Activated CD8-positive, alpha-beta T cell treated with anti-CD3 and anti-CD28 coated beads for 36 hours (primary cell): ENCODE results near the gene ADCY10. TPM values are rescaled to one million over a fixed set of nuclear protein-coding genes. Genes with fewer than 3 reads are reported as not detected.
"Not testable (repeated sequence)": the region's sequence is repeated elsewhere in the genome, so short reads cannot be mapped to it uniquely, and the experiment has no call there.

Source experiments
- ATAC-seq: fragments of 200-7000 bp; cut with Tn5 transposase; one replicate; pipeline ENCODE4 v1.10.0; 2021; ENCODE audit warnings: mild to moderate bottlenecking, moderate library complexity
- CTCF ChIA-PET: fragments of 350-600 bp; sonication (Branson Sonifier 250); formaldehyde crosslinking; loops from one replicate; lab custom pipeline; 2021; ENCODE audit warnings: antibody characterized with exemption; lab: Charles Lee
- POLR2A ChIA-PET: fragments of 350-600 bp; sonication (Branson Sonifier 250); formaldehyde crosslinking; loops from one replicate; lab custom pipeline; 2021; ENCODE audit warnings: antibody characterized with exemption; lab: Charles Lee
- DNase-seq: peaks from one replicate; pipeline ENCODE4 v3.0.0-alpha.2; 2020
- H3K27ac Mint-ChIP-seq: one replicate; pipeline ENCODE4 v1.8.0; 2021; ENCODE audit warnings: mild to moderate bottlenecking, mixed read lengths
- H3K27me3 Mint-ChIP-seq: one replicate; pipeline ENCODE4 v1.8.0; 2021; ENCODE audit warnings: mixed read lengths
- H3K36me3 Mint-ChIP-seq: one replicate; pipeline ENCODE4 v1.8.0; 2021; ENCODE audit warnings: low read depth, mixed read lengths
- H3K4me1 Mint-ChIP-seq: one replicate; pipeline ENCODE4 v1.8.0; 2021; ENCODE audit warnings: low read depth, mixed read lengths
- H3K4me3 Mint-ChIP-seq: one replicate; pipeline ENCODE4 v1.8.0; 2021; ENCODE audit warnings: mild to moderate bottlenecking, moderate library complexity, mixed read lengths
- H3K9me3 Mint-ChIP-seq: one replicate; pipeline ENCODE4 v1.8.0; 2021; ENCODE audit warnings: mixed read lengths
- intact Hi-C: fragments of 100-400 bp; cut with micrococcal nuclease; formaldehyde crosslinking; loops from one replicate; pipeline ENCODE4 v1.10.0; 2022
- total RNA-seq, 2 experiments: library from RNA; stranded (reverse); gene quantifications; one replicate each; pipeline ENCODE4 v1.2.3, GENCODE V29; 2021
- TF ChIP-seq, protein P1 (sequence below): fragments of 200-600 bp; IDR thresholded peaks from one replicate; pipeline ENCODE4 v1.8.0; 2022; ENCODE audit warnings: antibody characterized with exemption, mild to moderate bottlenecking

The ADCY10 gene
- total RNA-seq, 2 experiments from 2014 or later = 0.05 TPM; not detected in 1

DNA sequence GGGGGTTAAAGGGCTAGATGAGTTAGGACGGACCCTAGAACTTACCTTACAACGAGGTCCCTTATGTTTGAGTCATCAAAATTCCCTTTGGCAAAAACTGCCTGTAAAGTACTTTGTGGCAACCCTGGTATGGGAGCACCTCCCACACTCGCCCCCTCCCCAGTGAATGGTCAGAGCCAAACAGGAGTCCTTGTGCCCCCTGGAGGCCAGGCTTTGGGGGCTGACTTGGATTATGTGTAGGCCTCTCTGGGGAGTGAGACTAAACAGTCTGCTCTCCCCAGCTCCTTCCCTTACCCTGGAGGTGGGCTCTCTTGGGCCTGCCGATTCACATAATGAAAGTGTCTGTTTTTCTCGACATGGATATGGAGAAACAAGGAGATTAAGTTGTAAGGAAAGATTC, 81.2 kb downstream of the ADCY10 start:
- H3K27me3 Mint-ChIP-seq = peaks cover 4% of the 10 kb centered on the region
- POLR2A ChIA-PET = no interaction called here
- CTCF ChIA-PET = no interaction called here
- ATAC-seq = no peak
- no peak for DNase-seq
- TF ChIP-seq, protein P1, sequence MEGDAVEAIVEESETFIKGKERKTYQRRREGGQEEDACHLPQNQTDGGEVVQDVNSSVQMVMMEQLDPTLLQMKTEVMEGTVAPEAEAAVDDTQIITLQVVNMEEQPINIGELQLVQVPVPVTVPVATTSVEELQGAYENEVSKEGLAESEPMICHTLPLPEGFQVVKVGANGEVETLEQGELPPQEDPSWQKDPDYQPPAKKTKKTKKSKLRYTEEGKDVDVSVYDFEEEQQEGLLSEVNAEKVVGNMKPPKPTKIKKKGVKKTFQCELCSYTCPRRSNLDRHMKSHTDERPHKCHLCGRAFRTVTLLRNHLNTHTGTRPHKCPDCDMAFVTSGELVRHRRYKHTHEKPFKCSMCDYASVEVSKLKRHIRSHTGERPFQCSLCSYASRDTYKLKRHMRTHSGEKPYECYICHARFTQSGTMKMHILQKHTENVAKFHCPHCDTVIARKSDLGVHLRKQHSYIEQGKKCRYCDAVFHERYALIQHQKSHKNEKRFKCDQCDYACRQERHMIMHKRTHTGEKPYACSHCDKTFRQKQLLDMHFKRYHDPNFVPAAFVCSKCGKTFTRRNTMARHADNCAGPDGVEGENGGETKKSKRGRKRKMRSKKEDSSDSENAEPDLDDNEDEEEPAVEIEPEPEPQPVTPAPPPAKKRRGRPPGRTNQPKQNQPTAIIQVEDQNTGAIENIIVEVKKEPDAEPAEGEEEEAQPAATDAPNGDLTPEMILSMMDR = no peak
- no peak overlapping the region for H3K27ac Mint-ChIP-seq
- H3K4me1 Mint-ChIP-seq = peaks cover 4% of the 10 kb centered on the region
- no peak overlapping the region for H3K4me3 Mint-ChIP-seq
- no peaks in the 10 kb centered on the region for H3K36me3 Mint-ChIP-seq
- intact Hi-C loops = no loop called here
- H3K9me3 Mint-ChIP-seq = no peaks in the 10 kb centered on the region

DNA sequence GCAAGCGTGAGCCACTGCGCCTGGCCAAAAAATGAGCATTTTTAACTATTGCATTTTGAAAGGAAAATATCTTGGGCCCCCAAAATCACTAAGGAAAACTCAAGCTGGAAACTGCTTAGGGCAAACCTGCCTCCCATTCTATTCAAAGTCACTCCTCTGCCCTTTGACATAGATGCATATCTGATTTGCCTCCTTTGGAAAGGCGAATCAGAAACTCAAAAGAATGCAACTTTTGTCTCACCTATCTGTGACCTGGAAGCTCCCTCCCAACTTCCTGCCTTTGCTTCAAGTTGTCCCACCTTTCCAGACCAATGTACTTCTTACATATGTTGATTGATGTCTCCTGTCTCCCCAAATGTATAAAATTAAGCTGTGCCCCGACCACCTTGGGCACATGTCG, 83.3 kb downstream of the ADCY10 start:
- H3K9me3 Mint-ChIP-seq, H3K4me3 Mint-ChIP-seq, intact Hi-C loops: not testable (repeated sequence)

DNA sequence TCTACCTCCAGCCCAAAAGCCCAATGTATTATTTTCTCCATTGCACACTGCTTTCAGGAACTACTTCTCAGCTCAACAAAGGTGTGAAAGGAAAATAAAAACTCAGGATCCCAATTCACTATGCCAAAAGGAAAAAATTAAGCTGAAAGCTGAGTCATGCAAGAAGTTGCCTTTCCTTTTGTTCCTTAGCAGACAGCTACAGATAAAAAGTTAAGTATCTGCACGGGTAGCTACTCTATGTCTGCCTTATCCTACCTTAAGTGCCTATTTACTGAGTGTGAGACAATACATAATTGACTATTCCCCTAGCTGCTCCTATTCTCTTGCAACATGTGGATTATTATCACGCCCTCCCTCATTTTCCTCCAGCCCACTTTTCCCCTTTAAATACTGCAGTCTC, 84.1 kb downstream of the ADCY10 start:
- Mint-ChIP-seq H3K4me3 (no peak overlapping the region), H3K27ac (no peak overlapping the region), H3K27me3 (peaks cover 1% of the 10 kb centered on the region), H3K4me1 (no peaks in the 10 kb centered on the region), H3K9me3 (no peaks in the 10 kb centered on the region), H3K36me3 (no peaks in the 10 kb centered on the region)
- ATAC-seq = no peak
- no peak for DNase-seq
- ChIA-PET CTCF (no interaction called here), POLR2A (interaction anchor here (0.7 kb wide), 1 partner anchor 180 kb away, joined by 4 read pairs; no protein-coding TSS in a partner anchor)
- TF ChIP-seq, protein P1 = no peak
- intact Hi-C loops = no loop called here

More for the DNA sequence above, 83.3 kb downstream of the ADCY10 start:
- H3K27ac Mint-ChIP-seq, ATAC-seq, POLR2A ChIA-PET, CTCF ChIA-PET, H3K4me1 Mint-ChIP-seq, DNase-seq, H3K36me3 Mint-ChIP-seq, H3K27me3 Mint-ChIP-seq: not testable (repeated sequence)

DNA sequence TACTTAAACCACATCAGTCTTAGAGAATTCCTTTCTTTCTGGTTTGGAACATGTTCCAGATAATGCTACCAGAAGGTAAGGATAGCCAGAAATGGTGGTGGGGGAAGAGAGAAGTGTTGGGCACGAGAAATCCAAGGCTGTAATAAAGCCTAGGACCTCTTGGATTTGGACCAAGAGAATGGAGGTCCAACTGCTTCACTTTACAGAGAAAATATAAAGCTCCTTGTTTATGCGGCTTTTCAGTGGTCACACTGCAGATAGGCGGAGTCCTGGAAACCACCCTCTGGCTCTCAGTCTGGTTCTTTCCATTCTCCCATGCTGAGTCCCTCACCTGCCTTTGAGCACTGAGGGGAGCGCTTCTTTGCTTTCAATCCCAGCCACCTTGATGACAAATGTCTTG, 87.8 kb downstream of the ADCY10 start:
- H3K4me3 Mint-ChIP-seq = no peak overlapping the region
- H3K27me3 Mint-ChIP-seq = peaks cover 3% of the 10 kb centered on the region
- CTCF ChIA-PET = no interaction called here
- ATAC-seq = no peak
- H3K27ac Mint-ChIP-seq = no peak overlapping the region
- no peaks in the 10 kb centered on the region for H3K9me3 Mint-ChIP-seq
- H3K4me1 Mint-ChIP-seq = no peaks in the 10 kb centered on the region
- POLR2A ChIA-PET = no interaction called here
- TF ChIP-seq, protein P1 = no peak
- intact Hi-C loops = no loop called here
- DNase-seq = no peak
- H3K36me3 Mint-ChIP-seq = no peaks in the 10 kb centered on the region

DNA sequence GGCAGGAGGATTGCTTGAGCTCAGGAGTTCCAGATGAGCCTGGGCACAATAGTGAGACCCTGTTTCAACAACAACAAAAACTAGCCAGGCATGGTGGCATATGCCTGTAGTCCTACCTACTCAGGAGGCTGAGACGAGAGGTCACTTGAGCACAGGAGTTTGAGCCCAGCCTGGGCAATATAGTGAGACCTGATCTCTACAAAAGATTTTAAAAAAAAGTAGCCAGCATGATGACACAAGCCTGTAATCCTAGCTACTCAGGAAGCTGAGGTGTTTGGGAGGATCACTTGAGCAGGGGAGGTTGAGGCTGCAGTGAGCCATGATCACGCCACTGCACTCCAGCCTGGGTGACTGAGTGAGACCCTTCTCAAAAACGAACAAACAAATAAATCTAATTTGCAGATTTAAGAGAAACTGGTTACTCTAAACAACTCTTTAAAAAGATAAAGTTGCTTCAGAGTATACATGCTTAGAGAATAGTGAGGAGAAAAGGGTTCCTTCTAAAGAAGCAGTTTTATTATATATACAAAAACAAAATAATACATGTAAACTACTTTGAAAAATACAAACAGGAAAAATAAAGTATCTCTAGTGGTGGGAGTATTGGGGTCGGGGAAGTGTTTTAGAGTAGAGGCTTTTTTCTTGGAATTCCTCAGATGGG, 88.4 kb downstream of the ADCY10 start:
- intact Hi-C loops = no loop called here
- no peak overlapping the region for H3K4me3 Mint-ChIP-seq
- ChIA-PET CTCF (no interaction called here), POLR2A (interaction anchor here (0.8 kb wide), 1 partner anchor 18 kb away, joined by 3 read pairs; no protein-coding TSS in a partner anchor)
- H3K27me3 Mint-ChIP-seq = peaks cover 5% of the 10 kb centered on the region
- no peaks in the 10 kb centered on the region for H3K9me3 Mint-ChIP-seq
- H3K27ac Mint-ChIP-seq = no peak overlapping the region
- no peaks in the 10 kb centered on the region for H3K36me3 Mint-ChIP-seq
- TF ChIP-seq, protein P1 = no peak
- no peaks in the 10 kb centered on the region for H3K4me1 Mint-ChIP-seq
- DNase-seq = no peak
- ATAC-seq = no peak
